Measurements from ENCODE around the gene OSBP2.

Gene OSBP2

DNA sequence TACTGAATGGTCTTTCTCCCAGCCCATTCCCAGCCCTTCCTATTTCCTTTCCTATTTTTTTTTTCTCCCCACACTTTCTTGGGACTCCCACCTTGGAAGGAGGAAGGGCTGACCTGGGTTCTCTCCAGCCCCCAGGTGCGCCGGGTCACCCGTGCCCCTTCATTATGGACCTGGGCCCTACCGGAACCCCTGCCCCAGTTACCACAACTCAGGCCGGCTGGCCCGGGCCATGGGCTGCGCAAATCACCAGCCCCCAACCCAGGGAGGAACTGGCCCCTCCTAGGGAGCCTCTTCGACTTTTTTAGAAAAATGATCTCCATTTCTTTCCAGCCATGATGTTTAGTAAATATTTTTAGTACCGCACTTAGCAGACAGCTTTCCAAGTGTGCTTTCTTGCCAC, 211.7 kb downstream of the OSBP2 start:
- no peak overlapping the region for H3K4me3 ChIP-seq
- H3K27ac ChIP-seq: no peak overlapping the region
- no peaks in the 10 kb centered on the region for H3K9me3 ChIP-seq (ENCODE audit: low read depth, low read length)
- H3K36me3 ChIP-seq (ENCODE audit: insufficient read depth, low read length): no peaks in the 10 kb centered on the region
- no peak for TF ChIP-seq EZH2 (IDR thresholded peaks at IDR 0.05)
- TF ChIP-seq POLR2AphosphoS5 (IDR thresholded peaks at IDR 0.05; ENCODE audit: borderline replicate concordance, low read depth, low read length): no peak
- no peak for TF ChIP-seq FOXP2 (optimal IDR thresholded peaks at IDR 0.05; ENCODE audit: control extremely low read depth, extremely low read length, insufficient read depth)
- no peak overlapping the region for H3K9ac ChIP-seq (ENCODE audit: insufficient read length)
- no peak for DNase-seq (ENCODE audit: low read depth, low spot score)

DNA sequence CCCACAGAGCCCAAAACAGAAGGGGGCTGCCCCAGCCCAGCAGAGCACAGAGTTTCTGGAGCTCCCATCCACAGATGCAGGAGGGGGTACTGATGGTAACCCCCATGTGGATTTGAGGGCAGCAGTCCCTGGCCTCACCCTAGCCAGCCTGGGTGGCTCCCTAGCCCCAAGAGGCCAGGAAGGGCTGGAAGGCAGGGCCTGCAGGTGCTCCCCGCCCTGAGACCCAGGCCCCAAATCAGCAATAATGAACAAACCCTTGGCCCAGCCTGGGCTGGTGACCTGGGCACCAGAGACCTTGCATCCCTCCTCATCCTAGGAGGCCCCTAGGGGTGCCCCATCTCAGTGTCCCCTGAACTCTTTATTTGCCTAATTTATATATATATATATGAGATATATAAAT, 212.3 kb downstream of the OSBP2 start:
- Histone ChIP-seq H3K9me3 (ENCODE audit: low read depth, low read length) (no peaks in the 10 kb centered on the region), H3K27ac (no peak overlapping the region), H3K4me3 (no peak overlapping the region), H3K36me3 (ENCODE audit: insufficient read depth, low read length) (no peaks in the 10 kb centered on the region), H3K9ac (ENCODE audit: insufficient read length) (no peak overlapping the region)
- TF ChIP-seq POLR2AphosphoS5 (IDR thresholded peaks at IDR 0.05; ENCODE audit: borderline replicate concordance, low read depth, low read length): no peak
- TF ChIP-seq EZH2 (IDR thresholded peaks at IDR 0.05): no peak
- no peak for TF ChIP-seq FOXP2 (optimal IDR thresholded peaks at IDR 0.05; ENCODE audit: control extremely low read depth, extremely low read length, insufficient read depth)
- DNase-seq (ENCODE audit: low read depth, low spot score): no peak

DNA sequence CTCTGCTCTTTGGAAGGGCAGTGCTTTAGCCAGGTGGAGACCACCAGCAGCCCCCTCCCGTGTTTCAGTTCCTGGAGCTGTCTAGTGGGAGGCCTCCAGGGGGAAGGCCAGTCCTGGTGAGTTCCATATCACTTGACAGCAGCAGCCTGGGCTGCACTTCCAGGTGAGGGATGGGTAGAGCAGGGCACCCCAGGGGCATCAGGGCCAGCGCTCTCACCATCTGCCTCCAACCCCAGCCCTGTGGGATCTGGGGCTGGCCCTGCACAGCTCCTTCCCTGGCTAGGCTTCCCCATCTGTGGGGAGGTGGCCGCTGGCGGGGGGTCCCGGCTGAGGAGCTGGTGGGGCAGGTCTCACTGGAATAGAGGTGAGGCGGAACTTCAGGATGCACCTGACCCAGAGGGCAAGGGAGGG, 213.4 kb downstream of the OSBP2 start:
- Histone ChIP-seq H3K27ac (no peak overlapping the region), H3K9me3 (ENCODE audit: low read depth, low read length) (no peaks in the 10 kb centered on the region), H3K36me3 (ENCODE audit: insufficient read depth, low read length) (no peaks in the 10 kb centered on the region), H3K4me3 (no peak overlapping the region), H3K9ac (ENCODE audit: insufficient read length) (no peak overlapping the region)
- TF ChIP-seq POLR2AphosphoS5 (IDR thresholded peaks at IDR 0.05; ENCODE audit: borderline replicate concordance, low read depth, low read length): no peak
- no peak for TF ChIP-seq EZH2 (IDR thresholded peaks at IDR 0.05)
- TF ChIP-seq FOXP2 (optimal IDR thresholded peaks at IDR 0.05; ENCODE audit: control extremely low read depth, extremely low read length, insufficient read depth): no peak
- DNase-seq (ENCODE audit: low read depth, low spot score): no peak

DNA sequence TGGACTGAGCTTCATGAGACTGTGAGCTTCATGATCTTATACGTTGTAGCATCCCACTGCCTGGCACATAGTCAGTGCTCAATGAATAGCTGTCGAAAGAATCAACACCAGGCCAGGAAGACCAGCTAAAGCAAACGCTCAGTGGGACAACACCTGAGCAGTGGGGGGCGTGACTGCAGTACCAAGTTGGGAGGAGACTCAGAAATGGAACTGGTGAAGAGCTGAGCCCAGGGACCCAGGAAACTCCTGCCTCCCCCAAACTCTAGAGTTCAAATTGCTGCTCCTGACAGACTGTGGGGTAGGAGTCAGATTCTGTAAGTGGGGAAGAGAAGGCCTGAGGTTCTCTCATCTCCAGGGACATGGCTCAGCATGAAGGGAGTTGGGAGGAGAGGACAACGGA, 214.6 kb downstream of the OSBP2 start:
- Histone ChIP-seq H3K9me3 (ENCODE audit: low read depth, low read length) (no peaks in the 10 kb centered on the region), H3K9ac (ENCODE audit: insufficient read length) (no peak overlapping the region), H3K27ac (no peak overlapping the region), H3K4me3 (no peak overlapping the region), H3K36me3 (ENCODE audit: insufficient read depth, low read length) (no peaks in the 10 kb centered on the region)
- TF ChIP-seq FOXP2 (optimal IDR thresholded peaks at IDR 0.05; ENCODE audit: control extremely low read depth, extremely low read length, insufficient read depth) (no peak), EZH2 (IDR thresholded peaks at IDR 0.05) (no peak), POLR2AphosphoS5 (IDR thresholded peaks at IDR 0.05; ENCODE audit: borderline replicate concordance, low read depth, low read length) (no peak)
- DNase-seq (ENCODE audit: low read depth, low spot score): no peak

DNA sequence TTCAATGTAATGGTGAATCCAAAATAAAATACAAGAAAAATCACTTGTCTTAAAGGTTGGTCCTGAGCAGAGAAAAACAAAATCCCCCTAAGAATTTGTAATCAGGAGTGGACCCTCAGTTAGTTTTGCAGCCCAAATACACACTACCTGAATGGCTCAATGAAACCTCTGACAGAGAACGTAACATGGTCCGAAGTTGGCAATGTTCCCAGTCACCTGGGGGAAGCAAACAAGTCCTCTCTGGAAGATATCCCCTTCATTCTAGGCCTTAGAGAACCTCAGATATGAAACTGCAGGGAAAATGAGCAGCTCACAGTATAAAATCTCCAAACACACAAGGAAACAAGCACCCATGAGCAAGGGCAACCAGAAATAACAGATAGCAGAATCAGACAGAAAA, 215.7 kb downstream of the OSBP2 start:
- Histone ChIP-seq H3K27ac (no peak overlapping the region), H3K36me3 (ENCODE audit: insufficient read depth, low read length) (no peaks in the 10 kb centered on the region), H3K9me3 (ENCODE audit: low read depth, low read length) (no peaks in the 10 kb centered on the region), H3K9ac (ENCODE audit: insufficient read length) (no peak overlapping the region), H3K4me3 (no peak overlapping the region)
- DNase-seq (ENCODE audit: low read depth, low spot score): no peak
- TF ChIP-seq POLR2AphosphoS5 (IDR thresholded peaks at IDR 0.05; ENCODE audit: borderline replicate concordance, low read depth, low read length) (no peak), EZH2 (IDR thresholded peaks at IDR 0.05) (no peak)

DNA sequence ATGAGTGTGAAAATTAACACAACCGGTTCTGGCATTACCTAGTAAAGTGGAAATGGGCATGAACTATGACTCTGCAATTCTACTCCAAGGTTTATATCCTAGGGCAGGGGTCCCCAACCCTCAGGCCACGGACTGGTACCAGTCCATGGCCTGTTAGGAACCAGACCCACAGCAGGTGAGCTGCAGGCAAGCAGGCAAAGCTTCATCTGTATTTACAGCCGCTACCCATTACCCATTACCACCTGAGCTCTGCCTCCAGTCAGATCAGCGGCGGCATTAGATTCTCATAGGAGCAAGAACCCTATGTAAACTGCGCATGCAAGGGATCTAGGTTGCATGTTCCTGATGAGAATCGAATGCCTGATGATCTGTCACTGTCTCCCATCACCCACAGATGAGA, 224.1 kb downstream of the OSBP2 start:
- no peak overlapping the region for H3K27ac ChIP-seq
- no peak for DNase-seq (ENCODE audit: low read depth, low spot score)
- no peak overlapping the region for H3K9ac ChIP-seq (ENCODE audit: insufficient read length)
- H3K9me3 ChIP-seq (ENCODE audit: low read depth, low read length): no peaks in the 10 kb centered on the region
- H3K4me3 ChIP-seq: no peak overlapping the region
- TF ChIP-seq POLR2AphosphoS5 (IDR thresholded peaks at IDR 0.05; ENCODE audit: borderline replicate concordance, low read depth, low read length) (no peak), EZH2 (IDR thresholded peaks at IDR 0.05) (no peak), FOXP2 (optimal IDR thresholded peaks at IDR 0.05; ENCODE audit: control extremely low read depth, extremely low read length, insufficient read depth) (no peak)
- no peaks in the 10 kb centered on the region for H3K36me3 ChIP-seq (ENCODE audit: insufficient read depth, low read length)

DNA sequence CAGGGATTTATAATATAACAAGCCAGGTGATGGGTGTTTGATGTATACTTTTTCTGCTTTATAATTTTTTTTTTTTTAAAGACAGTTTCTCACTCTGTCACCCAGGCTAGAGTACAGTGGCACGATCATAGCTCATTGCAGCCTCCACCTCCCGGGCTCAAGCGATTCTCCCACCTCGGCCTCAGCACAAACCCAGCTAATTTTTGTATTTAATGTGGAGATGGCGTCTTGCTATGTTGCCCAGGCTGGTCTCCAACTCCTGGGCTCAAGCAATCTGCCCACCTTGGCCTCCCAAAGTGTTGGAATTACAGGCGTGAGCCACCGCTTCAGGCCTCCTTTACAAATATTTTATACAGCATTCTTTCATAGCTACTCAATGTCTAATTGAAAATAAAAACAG, 225.3 kb downstream of the OSBP2 start:
- H3K4me3 ChIP-seq: no peak overlapping the region
- DNase-seq (ENCODE audit: low read depth, low spot score): no peak
- H3K9ac ChIP-seq (ENCODE audit: insufficient read length): no peak overlapping the region
- H3K27ac ChIP-seq: no peak overlapping the region
- peaks cover 5% of the 10 kb centered on the region; the same call in 1 of the 2 replicates for H3K36me3 ChIP-seq (ENCODE audit: insufficient read depth, low read length)
- no peaks in the 10 kb centered on the region for H3K9me3 ChIP-seq (ENCODE audit: low read depth, low read length)
- no peak for TF ChIP-seq EZH2 (IDR thresholded peaks at IDR 0.05)
- TF ChIP-seq POLR2AphosphoS5 (IDR thresholded peaks at IDR 0.05; ENCODE audit: borderline replicate concordance, low read depth, low read length): no peak
- TF ChIP-seq FOXP2 (optimal IDR thresholded peaks at IDR 0.05; ENCODE audit: control extremely low read depth, extremely low read length, insufficient read depth): no peak

DNA sequence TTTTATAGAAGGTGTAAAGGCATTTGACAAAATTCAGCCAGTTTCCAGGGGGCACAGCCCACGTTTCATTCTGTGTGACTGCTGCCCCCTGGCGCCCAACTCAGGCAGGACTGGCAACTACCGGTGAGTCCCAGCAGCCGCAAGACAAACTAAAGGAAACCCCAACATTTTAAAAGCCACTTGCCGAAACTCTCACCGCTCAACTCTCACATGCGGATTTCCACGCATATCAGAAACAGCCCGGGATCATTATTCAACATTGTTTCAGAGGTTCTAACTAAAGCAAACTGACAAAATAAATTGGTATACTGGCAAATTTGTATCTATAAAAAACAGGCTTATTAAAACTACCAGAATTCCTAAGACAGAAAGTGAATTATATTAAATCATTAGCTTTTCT, 225.7 kb downstream of the OSBP2 start:
- peak overlapping the region; percentile 47 for H3K4me3 ChIP-seq
- no peak overlapping the region for H3K9ac ChIP-seq (ENCODE audit: insufficient read length)
- peak; percentile 30 for DNase-seq (ENCODE audit: low read depth, low spot score)
- TF ChIP-seq FOXP2 (optimal IDR thresholded peaks at IDR 0.05; ENCODE audit: control extremely low read depth, extremely low read length, insufficient read depth): no peak
- no peak for TF ChIP-seq EZH2 (IDR thresholded peaks at IDR 0.05)
- no peak for TF ChIP-seq POLR2AphosphoS5 (IDR thresholded peaks at IDR 0.05; ENCODE audit: borderline replicate concordance, low read depth, low read length)
- H3K27ac ChIP-seq: no peak overlapping the region
- H3K36me3 ChIP-seq (ENCODE audit: insufficient read depth, low read length): peaks cover 5% of the 10 kb centered on the region
- no peaks in the 10 kb centered on the region for H3K9me3 ChIP-seq (ENCODE audit: low read depth, low read length)

DNA sequence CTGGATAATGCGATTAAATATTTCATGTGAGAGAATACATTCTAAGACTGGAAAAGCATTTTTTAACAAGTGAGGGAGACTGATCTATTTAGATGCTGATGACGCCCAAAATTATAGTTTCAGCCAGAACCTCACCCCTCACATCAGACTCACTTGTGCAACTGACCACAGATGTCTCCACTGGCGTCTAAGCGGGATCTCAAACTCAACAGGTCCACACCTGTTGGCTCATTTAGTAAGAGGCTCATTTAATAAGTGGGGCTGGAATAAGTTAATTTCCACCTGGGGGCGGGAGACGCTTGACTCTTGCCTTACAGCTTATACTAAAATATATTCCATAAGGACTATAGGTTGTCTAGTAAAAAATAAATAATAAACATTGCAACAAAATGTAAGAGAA, 226.4 kb downstream of the OSBP2 start:
- H3K4me3 ChIP-seq: peak overlapping the region; percentile 65
- H3K36me3 ChIP-seq (ENCODE audit: insufficient read depth, low read length): peaks cover 11% of the 10 kb centered on the region
- TF ChIP-seq POLR2AphosphoS5 (IDR thresholded peaks at IDR 0.05; ENCODE audit: borderline replicate concordance, low read depth, low read length) (no peak), FOXP2 (optimal IDR thresholded peaks at IDR 0.05; ENCODE audit: control extremely low read depth, extremely low read length, insufficient read depth) (no peak), EZH2 (IDR thresholded peaks at IDR 0.05) (no peak)
- no peak overlapping the region for H3K9ac ChIP-seq (ENCODE audit: insufficient read length)
- no peak for DNase-seq (ENCODE audit: low read depth, low spot score)
- no peaks in the 10 kb centered on the region for H3K9me3 ChIP-seq (ENCODE audit: low read depth, low read length)
- H3K27ac ChIP-seq: no peak overlapping the region
